ENCODE data around the gene PIWIL4. TPM values are rescaled to one million over a fixed set of nuclear protein-coding genes. Genes with fewer than 3 reads are reported as not detected.

Gene PIWIL4
- polyA plus RNA-seq, 1 of the 3 experiments (the other 2 are of a cell fraction), result 1.7 TPM

DNA sequence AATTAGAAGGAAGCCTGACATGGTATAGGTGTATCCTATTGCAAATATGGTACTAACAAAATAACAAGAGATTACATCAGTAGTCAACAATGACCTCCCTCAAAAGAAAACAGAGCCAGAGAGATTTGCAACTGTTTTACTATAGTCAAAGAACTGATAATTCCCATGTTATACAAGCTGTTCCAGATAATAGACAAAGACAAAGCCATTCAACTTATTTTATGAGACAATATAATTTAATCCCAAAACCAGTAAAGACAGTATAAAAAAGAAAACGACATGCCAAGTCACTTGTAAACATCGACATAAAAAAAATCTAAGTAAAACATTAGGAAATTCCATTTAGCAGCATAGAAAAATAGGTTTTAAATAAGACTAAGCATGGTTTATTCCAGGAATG lies 65.2 kb downstream of the PIWIL4 start:
- DNase-seq, result no peak
- POLR2A ChIA-PET, result no interaction called here
- Histone ChIP-seq H3K4me1 (ENCODE audit: control insufficient read depth in 1 of 2, insufficient read depth in 2 of 2, low read depth in 1 of 2, low read length in 1 of 2) (peaks cover 0 to 2% of the 10 kb centered on the region in 2 experiments; a peak in 2 of 4 replicates), H2AFZ (ENCODE audit: low read depth) (no peak overlapping the region), H3F3A (replicated peaks; ENCODE audit: insufficient read depth) (no peaks in the 10 kb centered on the region), H3K9ac (no peak overlapping the region), H3K27ac (ENCODE audit: low read depth in 2 of 2, low read length in 1 of 2) (no peak overlapping the region), H3K9me2 (no peaks in the 10 kb centered on the region), H3K36me3 (replicated peaks in 1 of 2; ENCODE audit: control insufficient read depth in 1 of 2, insufficient read depth in 2 of 2, low read length in 1 of 2) (no peaks in the 10 kb centered on the region), H3K27me3 (ENCODE audit: insufficient read depth) (no peaks in the 10 kb centered on the region), H4K20me1 (ENCODE audit: insufficient read depth) (no peaks in the 10 kb centered on the region), H3K4me2 (no peak overlapping the region), H3K79me2 (ENCODE audit: insufficient read depth) (no peaks in the 10 kb centered on the region), H3K9me3 (no peaks in the 10 kb centered on the region), H3K4me3 (ENCODE audit: low read depth in 2 of 2, low read length in 1 of 2) (no peak overlapping the region)
- 75% methylated on average over 2 of the region's 2 CpGs for WGBS (ENCODE audit: low lambda C conversion rate)
- CTCF ChIA-PET, result no interaction called here
- TF ChIP-seq JUND (IDR thresholded peaks at IDR 0.05), result no peak
- TF ChIP-seq EP300 (IDR thresholded peaks at IDR 0.05; ENCODE audit: borderline replicate concordance in 1 of 2, low read depth in 1 of 2, low read length in 1 of 2), result no peak
- no peak for TF ChIP-seq RAD21 (IDR thresholded peaks at IDR 0.05; ENCODE audit: low read length)
- no peak for TF ChIP-seq GATA2 (CRISPR knock-in tag; IDR thresholded peaks at IDR 0.05)

DNA sequence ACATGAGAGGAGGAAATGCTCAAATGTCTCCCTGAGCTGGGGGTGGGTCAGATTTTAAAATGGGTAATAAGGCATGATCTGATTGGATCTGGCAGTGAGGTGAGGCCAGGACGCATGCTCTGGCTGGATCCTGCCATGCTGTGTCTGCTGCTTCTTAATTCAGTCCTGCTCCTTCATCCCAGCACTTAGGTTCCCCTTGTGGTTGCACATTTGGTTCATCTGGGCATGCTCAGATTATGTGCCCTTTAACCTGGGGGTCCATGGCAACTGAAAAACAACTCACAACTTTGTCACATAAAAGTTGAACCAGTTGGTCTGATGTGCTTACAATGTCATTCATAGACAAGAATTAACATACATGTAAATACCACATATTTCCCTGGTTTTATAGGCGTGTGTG lies 67.9 kb downstream of the PIWIL4 start:
- no peak overlapping the region for H3K27ac ChIP-seq (ENCODE audit: low read depth in 2 of 2, low read length in 1 of 2)
- no peak for DNase-seq
- no peak overlapping the region for H3K4me2 ChIP-seq
- ChIA-PET CTCF (interaction anchor here (2.3 kb wide), 1 partner anchor 12 kb away, joined by 8 read pairs; no protein-coding TSS in a partner anchor), POLR2A (no interaction called here)
- no peak overlapping the region for H3K9ac ChIP-seq
- no peak overlapping the region for H2AFZ ChIP-seq (ENCODE audit: low read depth)
- H3F3A ChIP-seq (replicated peaks; ENCODE audit: insufficient read depth), result no peaks in the 10 kb centered on the region
- no peaks in the 10 kb centered on the region for H3K9me3 ChIP-seq
- 92% methylated on average over 1 of the region's 2 CpGs for WGBS (ENCODE audit: low lambda C conversion rate)
- peaks cover 0 to 2% of the 10 kb centered on the region in 2 experiments; a peak in 2 of 4 replicates for H3K4me1 ChIP-seq (ENCODE audit: control insufficient read depth in 1 of 2, insufficient read depth in 2 of 2, low read depth in 1 of 2, low read length in 1 of 2)
- H3K9me2 ChIP-seq, result no peaks in the 10 kb centered on the region
- H3K79me2 ChIP-seq (ENCODE audit: insufficient read depth), result no peaks in the 10 kb centered on the region
- no peaks in the 10 kb centered on the region for H4K20me1 ChIP-seq (ENCODE audit: insufficient read depth)
- no peak overlapping the region for H3K4me3 ChIP-seq (ENCODE audit: low read depth in 2 of 2, low read length in 1 of 2)
- no peaks in the 10 kb centered on the region for H3K27me3 ChIP-seq (ENCODE audit: insufficient read depth)
- no peaks in the 10 kb centered on the region for H3K36me3 ChIP-seq (replicated peaks in 1 of 2; ENCODE audit: control insufficient read depth in 1 of 2, insufficient read depth in 2 of 2, low read length in 1 of 2)
- TF ChIP-seq MXI1 (IDR thresholded peaks at IDR 0.05; ENCODE audit: low read depth, low read length), result no peak
- TF ChIP-seq, protein P1, sequence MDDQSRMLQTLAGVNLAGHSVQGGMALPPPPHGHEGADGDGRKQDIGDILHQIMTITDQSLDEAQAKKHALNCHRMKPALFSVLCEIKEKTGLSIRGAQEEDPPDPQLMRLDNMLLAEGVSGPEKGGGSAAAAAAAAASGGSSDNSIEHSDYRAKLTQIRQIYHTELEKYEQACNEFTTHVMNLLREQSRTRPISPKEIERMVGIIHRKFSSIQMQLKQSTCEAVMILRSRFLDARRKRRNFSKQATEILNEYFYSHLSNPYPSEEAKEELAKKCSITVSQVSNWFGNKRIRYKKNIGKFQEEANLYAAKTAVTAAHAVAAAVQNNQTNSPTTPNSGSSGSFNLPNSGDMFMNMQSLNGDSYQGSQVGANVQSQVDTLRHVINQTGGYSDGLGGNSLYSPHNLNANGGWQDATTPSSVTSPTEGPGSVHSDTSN (IDR thresholded peaks at IDR 0.05), result no peak
- TF ChIP-seq TEAD4 (IDR thresholded peaks at IDR 0.05; ENCODE audit: borderline replicate concordance, insufficient read depth), result no peak
- no peak for TF ChIP-seq GATA2 (CRISPR knock-in tag; IDR thresholded peaks at IDR 0.05)
- TF ChIP-seq RXRA (IDR thresholded peaks at IDR 0.05; ENCODE audit: borderline replicate concordance, low read depth), result no peak
- TF ChIP-seq TCF12 (IDR thresholded peaks at IDR 0.05), result no peak
- TF ChIP-seq POLR2AphosphoS5 (IDR thresholded peaks at IDR 0.05; ENCODE audit: low read depth, low read length), result no peak
- TF ChIP-seq, protein P2, sequence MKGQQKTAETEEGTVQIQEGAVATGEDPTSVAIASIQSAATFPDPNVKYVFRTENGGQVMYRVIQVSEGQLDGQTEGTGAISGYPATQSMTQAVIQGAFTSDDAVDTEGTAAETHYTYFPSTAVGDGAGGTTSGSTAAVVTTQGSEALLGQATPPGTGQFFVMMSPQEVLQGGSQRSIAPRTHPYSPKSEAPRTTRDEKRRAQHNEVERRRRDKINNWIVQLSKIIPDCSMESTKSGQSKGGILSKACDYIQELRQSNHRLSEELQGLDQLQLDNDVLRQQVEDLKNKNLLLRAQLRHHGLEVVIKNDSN (IDR thresholded peaks at IDR 0.05; ENCODE audit: borderline replicate concordance, low read depth), result no peak
- TF ChIP-seq CHD2 (IDR thresholded peaks at IDR 0.05; ENCODE audit: low read length, partially characterized antibody), result no peak
- TF ChIP-seq, protein P3, sequence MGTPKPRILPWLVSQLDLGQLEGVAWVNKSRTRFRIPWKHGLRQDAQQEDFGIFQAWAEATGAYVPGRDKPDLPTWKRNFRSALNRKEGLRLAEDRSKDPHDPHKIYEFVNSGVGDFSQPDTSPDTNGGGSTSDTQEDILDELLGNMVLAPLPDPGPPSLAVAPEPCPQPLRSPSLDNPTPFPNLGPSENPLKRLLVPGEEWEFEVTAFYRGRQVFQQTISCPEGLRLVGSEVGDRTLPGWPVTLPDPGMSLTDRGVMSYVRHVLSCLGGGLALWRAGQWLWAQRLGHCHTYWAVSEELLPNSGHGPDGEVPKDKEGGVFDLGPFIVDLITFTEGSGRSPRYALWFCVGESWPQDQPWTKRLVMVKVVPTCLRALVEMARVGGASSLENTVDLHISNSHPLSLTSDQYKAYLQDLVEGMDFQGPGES (IDR thresholded peaks at IDR 0.05; ENCODE audit: low read depth, low read length), result no peak
- TF ChIP-seq, protein P4, sequence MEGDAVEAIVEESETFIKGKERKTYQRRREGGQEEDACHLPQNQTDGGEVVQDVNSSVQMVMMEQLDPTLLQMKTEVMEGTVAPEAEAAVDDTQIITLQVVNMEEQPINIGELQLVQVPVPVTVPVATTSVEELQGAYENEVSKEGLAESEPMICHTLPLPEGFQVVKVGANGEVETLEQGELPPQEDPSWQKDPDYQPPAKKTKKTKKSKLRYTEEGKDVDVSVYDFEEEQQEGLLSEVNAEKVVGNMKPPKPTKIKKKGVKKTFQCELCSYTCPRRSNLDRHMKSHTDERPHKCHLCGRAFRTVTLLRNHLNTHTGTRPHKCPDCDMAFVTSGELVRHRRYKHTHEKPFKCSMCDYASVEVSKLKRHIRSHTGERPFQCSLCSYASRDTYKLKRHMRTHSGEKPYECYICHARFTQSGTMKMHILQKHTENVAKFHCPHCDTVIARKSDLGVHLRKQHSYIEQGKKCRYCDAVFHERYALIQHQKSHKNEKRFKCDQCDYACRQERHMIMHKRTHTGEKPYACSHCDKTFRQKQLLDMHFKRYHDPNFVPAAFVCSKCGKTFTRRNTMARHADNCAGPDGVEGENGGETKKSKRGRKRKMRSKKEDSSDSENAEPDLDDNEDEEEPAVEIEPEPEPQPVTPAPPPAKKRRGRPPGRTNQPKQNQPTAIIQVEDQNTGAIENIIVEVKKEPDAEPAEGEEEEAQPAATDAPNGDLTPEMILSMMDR (IDR thresholded peaks at IDR 0.05), result no peak
- TF ChIP-seq, protein P5, sequence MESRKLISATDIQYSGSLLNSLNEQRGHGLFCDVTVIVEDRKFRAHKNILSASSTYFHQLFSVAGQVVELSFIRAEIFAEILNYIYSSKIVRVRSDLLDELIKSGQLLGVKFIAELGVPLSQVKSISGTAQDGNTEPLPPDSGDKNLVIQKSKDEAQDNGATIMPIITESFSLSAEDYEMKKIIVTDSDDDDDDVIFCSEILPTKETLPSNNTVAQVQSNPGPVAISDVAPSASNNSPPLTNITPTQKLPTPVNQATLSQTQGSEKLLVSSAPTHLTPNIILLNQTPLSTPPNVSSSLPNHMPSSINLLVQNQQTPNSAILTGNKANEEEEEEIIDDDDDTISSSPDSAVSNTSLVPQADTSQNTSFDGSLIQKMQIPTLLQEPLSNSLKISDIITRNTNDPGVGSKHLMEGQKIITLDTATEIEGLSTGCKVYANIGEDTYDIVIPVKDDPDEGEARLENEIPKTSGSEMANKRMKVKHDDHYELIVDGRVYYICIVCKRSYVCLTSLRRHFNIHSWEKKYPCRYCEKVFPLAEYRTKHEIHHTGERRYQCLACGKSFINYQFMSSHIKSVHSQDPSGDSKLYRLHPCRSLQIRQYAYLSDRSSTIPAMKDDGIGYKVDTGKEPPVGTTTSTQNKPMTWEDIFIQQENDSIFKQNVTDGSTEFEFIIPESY (IDR thresholded peaks at IDR 0.05; ENCODE audit: borderline replicate concordance, low read depth), result no peak
- TF ChIP-seq EZH2phosphoT487 (IDR thresholded peaks at IDR 0.05; ENCODE audit: borderline replicate concordance, low read depth), result no peak
- no peak for TF ChIP-seq YY1 (IDR thresholded peaks at IDR 0.05; ENCODE audit: low read depth)
- no peak for TF ChIP-seq EP300 (IDR thresholded peaks at IDR 0.05; ENCODE audit: borderline replicate concordance in 1 of 2, low read depth in 1 of 2, low read length in 1 of 2)
- no peak for TF ChIP-seq FOXJ3 (CRISPR knock-in tag; IDR thresholded peaks at IDR 0.05)

Measured in SK-N-SH (cell line).